Bronchial epithelial cell (primary cell): ENCODE results near the gene SLC1A5. TPM values are rescaled to one million over a fixed set of nuclear protein-coding genes. Genes with fewer than 3 reads are reported as not detected.

Experiments used
- DNase-seq: peaks from one replicate; pipeline ENCODE4 v3.0.0-alpha.2; 2010; ENCODE audit warnings: low read depth
- FAIRE-seq: peaks from 2 replicates; lab custom pipeline; 2011; peaks lifted over from hg19 to GRCh38; lab: Jason Lieb, UNC
- H3K27me3 ChIP-seq: 2 replicates; pipeline ENCODE4 v1.5.1; 2011; ENCODE audit warnings: low read length; ENCODE audit not compliant: control insufficient read depth, insufficient read depth
- H3K36me3 ChIP-seq: 2 replicates; pipeline ENCODE4 v1.5.1; 2011; ENCODE audit warnings: low read length; ENCODE audit not compliant: control insufficient read depth, insufficient read depth
- H3K4me3 ChIP-seq: 2 replicates; pipeline ENCODE4 v1.5.1; 2011; ENCODE audit warnings: mild to moderate bottlenecking, low read depth, low read length, control low read depth
- CTCF ChIP-seq: IDR thresholded peaks from 2 replicates; pipeline ENCODE4 v1.5.1; 2011; ENCODE audit warnings: mild to moderate bottlenecking, moderate library complexity, low read length, control low read depth, inconsistent platforms; ENCODE audit not compliant: insufficient read depth, severe bottlenecking
- total RNA-seq: library from RNA; depleted of rRNA; stranded (reverse); fragments of >200 nt; gene quantifications from 2 replicates; pipeline ENCODE4 v1.2.1, GENCODE V29; 2014

Gene SLC1A5
- total RNA-seq, 1 donor from 2014 or later: 266 TPM

- no peaks in the 10 kb centered on the region for H3K36me3 ChIP-seq
- H3K27me3 ChIP-seq: no peaks in the 10 kb centered on the region
- no peak for TF ChIP-seq CTCF
- DNase-seq (no peak), FAIRE-seq (no peak)
- no peak overlapping the region for H3K4me3 ChIP-seq
Measured at GRCh38 chr19:46803555-46803954, 15.2 kb upstream of the SLC1A5 start.

- no peaks in the 10 kb centered on the region for H3K27me3 ChIP-seq
- FAIRE-seq: no peak
- no peak for TF ChIP-seq CTCF
- DNase-seq: no peak
- H3K4me3 ChIP-seq: no peak overlapping the region
- H3K36me3 ChIP-seq: no peaks in the 10 kb centered on the region
Measured at GRCh38 chr19:46802152-46802551, 13.8 kb upstream of the SLC1A5 start.

GRCh38 chr19:46798713-46799112 is 10.3 kb upstream of the SLC1A5 start:
- DNase-seq (no peak), FAIRE-seq (no peak)
- Histone ChIP-seq H3K4me3 (no peak overlapping the region), H3K36me3 (no peaks in the 10 kb centered on the region), H3K27me3 (no peaks in the 10 kb centered on the region)
- no peak for TF ChIP-seq CTCF

GRCh38 chr19:46797881-46798280 is 9.5 kb upstream of the SLC1A5 start:
- TF ChIP-seq CTCF: no peak
- Histone ChIP-seq H3K4me3 (no peak overlapping the region), H3K27me3 (no peaks in the 10 kb centered on the region), H3K36me3 (no peaks in the 10 kb centered on the region)
- FAIRE-seq (no peak), DNase-seq (no peak)

- FAIRE-seq (no peak), DNase-seq (no peak)
- Histone ChIP-seq H3K36me3 (peaks cover 1% of the 10 kb centered on the region), H3K4me3 (no peak overlapping the region), H3K27me3 (no peaks in the 10 kb centered on the region)
- no peak for TF ChIP-seq CTCF
Measured at GRCh38 chr19:46791944-46792343, 3.5 kb upstream of the SLC1A5 start.

GRCh38 chr19:46789371-46789770 is 977 bp upstream of the SLC1A5 start:
- FAIRE-seq (no peak), DNase-seq (no peak)
- TF ChIP-seq CTCF: no peak
- Histone ChIP-seq H3K27me3 (no peaks in the 10 kb centered on the region), H3K36me3 (peaks cover 10% of the 10 kb centered on the region), H3K4me3 (no peak overlapping the region)
